HG02885 (cell line): Measurements from ENCODE around the gene ZNF813.

ENCODE experiments used
- ATAC-seq: cut with Tn5 transposase; IDR thresholded peaks from one replicate; pipeline ENCODE4 v1.9.1; 2021; ENCODE audit warnings: mild to moderate bottlenecking; ENCODE audit not compliant: unreplicated experiment, poor library complexity

The ZNF813 gene

GRCh38 chr19:53519446-53519845 lies 51.9 kb downstream of the ZNF813 start:
- ATAC-seq = no peak

- no peak for ATAC-seq
Measured at GRCh38 chr19:53520163-53520546, 52.6 kb downstream of the ZNF813 start.

- peak; percentile 97 for ATAC-seq
Measured at GRCh38 chr19:53520547-53521372, 53.2 kb downstream of the ZNF813 start.

DNA sequence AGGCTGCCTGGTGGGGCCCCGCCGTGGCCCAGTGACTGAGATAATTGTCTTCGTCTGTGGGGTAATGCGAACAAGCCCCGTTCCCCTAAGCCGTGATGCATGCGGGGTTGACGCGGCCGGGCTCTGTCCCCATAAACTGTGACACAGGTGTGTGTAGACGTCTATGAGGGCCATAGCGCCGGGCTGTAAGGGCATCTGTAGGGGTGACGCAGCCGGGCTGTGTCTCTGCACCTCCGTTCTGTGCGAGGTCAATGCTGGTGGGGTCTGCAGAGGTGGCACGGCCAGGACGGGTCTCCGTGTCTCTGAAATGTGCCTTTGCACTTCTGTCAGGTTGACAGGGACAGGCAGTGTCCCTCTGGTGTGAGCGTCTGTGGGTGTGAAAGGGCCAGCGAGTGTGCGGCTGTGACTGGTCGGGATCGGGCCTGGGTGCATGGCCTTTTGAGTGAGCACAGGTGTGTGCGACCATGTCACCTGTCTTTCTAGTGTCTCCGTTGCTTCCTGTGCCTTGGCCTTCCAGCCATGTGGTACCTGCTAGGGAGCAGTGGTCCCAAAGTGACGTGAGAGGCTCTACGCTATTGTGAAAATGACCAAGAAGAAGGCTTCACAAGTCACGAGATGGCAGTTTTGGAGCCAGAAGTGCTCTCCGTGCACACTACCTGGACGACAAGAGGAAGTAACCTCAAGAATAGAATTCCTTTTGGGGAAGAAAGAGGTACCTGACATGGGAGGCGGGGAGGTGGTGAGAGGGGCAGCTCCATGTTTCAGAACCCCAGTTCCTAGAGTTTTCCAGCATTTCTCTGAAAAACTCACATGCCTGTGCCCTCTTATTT lies 54.1 kb downstream of the ZNF813 start:
- no peak for ATAC-seq

GRCh38 chr19:53525922-53526321 lies 58.4 kb downstream of the ZNF813 start:
- no peak for ATAC-seq

DNA sequence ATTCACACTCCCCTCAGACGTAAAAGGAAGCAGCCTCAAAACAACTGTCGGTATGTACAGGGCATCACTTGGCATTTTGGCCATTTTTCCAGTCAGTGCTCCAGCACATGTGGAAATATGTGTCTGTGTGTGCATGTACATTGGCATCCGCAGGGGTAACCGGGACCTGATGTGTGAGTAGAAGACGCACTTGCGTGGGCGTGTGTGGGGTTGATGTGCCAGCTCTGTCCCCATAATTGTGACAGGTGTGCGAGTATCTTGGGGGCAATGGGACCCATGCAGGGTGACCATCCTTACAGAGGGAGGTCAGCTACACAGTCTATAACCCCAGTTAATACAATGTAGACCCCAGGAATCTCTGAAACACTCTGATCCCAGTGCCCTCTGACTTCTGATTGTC lies 63.1 kb downstream of the ZNF813 start:
- no peak for ATAC-seq

- no peak for ATAC-seq
Measured at GRCh38 chr19:53531457-53531856, 63.9 kb downstream of the ZNF813 start.

GRCh38 chr19:53532362-53532761 lies 64.8 kb downstream of the ZNF813 start:
- ATAC-seq = no peak

GRCh38 chr19:53536225-53536548 lies 68.7 kb downstream of the ZNF813 start:
- ATAC-seq = no peak

DNA sequence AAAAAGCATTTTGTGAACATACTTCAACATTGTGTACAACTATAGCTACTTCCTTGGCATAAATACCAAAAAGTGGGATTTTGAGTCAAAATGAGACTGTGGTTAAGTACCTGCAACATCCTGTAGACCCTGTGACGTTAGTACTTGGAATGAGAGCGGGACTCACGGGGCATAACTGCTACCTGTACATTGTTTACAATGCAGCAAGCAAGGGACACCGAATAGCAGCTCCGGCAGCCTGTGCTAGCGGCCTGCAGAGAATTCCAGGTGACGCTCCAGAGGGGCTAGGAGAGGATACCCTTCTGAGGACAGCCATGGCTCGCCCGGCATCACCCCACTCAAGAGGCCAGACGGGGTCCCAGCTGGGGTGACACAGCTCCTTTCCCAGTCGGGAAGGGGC lies 69.6 kb downstream of the ZNF813 start:
- no peak for ATAC-seq

- peak; percentile 79 for ATAC-seq
Measured at GRCh38 chr19:53537521-53538377, 70.2 kb downstream of the ZNF813 start, which contains the start of gene ZNF331. Gene ZNF331 (plus strand): TSS chr19:53538145. CDS start chr19:53569377, 31,232 bp downstream.

- ATAC-seq = peak; percentile 7
Measured at GRCh38 chr19:53538378-53539109, 71.0 kb downstream of the ZNF813 start.

- ATAC-seq = no peak
Measured at GRCh38 chr19:53540091-53540490, 72.6 kb downstream of the ZNF813 start.

GRCh38 chr19:53541971-53542370 lies 74.4 kb downstream of the ZNF813 start:
- no peak for ATAC-seq

DNA sequence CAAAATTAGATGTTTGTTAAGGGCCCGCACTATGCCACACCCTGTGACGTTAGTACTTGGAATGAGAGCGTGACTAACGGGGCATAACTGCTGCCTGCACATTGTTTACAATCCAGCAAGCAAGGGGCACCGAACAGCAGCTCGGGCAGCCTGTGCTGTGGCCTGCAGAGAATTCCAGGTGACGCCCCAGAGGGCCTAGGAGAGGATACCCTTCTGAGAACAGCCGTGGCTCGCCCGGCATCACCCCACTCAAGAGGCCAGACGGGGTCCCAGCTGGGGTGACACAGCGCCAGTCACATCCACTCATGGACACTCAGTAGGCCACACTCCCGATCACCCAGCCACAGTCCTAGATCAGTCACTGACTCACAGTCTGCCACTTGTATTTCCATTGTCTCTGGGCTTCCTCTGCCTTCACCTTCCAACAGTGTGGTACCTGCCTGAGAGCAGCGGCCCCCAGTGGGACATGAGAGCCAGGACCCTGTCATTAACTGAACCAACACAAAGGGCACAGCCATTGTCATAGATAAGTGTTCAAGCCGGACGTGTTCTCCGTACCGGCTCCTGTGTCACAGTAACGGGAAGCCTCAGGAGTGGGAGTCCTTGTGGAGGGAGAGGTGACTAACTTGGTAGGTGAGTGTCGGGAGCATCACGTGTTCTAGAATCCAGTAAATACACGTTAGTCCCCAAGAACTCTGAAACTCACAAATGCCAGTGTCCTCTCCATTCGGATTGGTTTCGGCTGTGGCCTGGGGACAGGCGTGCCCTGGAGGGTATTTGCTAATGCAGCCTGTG lies 77.9 kb downstream of the ZNF813 start:
- no peak for ATAC-seq
